HEK293 (cell line): ENCODE results near the gene CCDC85C.

Experiments
- SP2 ChIP-seq: fragments of 450-650 bp; formaldehyde crosslinking; IDR thresholded peaks from 2 replicates; pipeline ENCODE4 v1.5.1; 2016; ENCODE audit warnings: missing biosample characterization, missing genetic modification characterization
- ZBTB7A ChIP-seq: fragments of 450-650 bp; formaldehyde crosslinking; IDR thresholded peaks from 2 replicates; pipeline ENCODE4 v1.5.1; 2016; ENCODE audit warnings: low read depth, missing biosample characterization, missing genetic modification characterization
- ZNF121 ChIP-seq: fragments of 450-650 bp; formaldehyde crosslinking; IDR thresholded peaks from 2 replicates; pipeline ENCODE4 v1.5.1; 2016; ENCODE audit warnings: missing biosample characterization, missing genetic modification characterization
- TF ChIP-seq, protein P1 (sequence below): IDR thresholded peaks from 2 replicates; pipeline ENCODE4 v1.6.1; 2011; ENCODE audit warnings: mild to moderate bottlenecking, low read depth, low read length, borderline replicate concordance
- TF ChIP-seq, protein P2 (sequence below): fragments of 450-650 bp; formaldehyde crosslinking; IDR thresholded peaks from 2 replicates; pipeline ENCODE4 v1.5.1; 2016; ENCODE audit warnings: missing biosample characterization, missing genetic modification characterization

DNA sequence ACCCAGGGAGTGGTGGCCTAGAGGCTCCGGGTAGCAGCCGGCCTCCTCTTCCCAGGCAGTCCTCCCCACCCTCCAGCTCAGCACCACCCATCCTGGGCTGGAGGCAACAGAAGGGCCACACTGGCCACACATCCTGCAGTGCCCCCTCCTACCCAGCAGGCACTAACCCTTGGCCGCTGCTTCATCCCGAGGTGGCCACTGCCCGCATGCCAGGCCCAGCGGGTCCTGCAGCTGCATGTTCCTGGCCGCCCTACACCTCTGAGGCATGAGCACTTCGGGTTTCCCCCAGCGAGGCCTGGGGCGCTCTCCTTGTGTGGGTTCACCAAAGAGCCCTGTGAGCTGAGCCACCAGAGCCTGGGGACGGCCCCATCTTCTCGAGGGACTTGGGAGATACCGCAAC is 61.4 kb downstream of the CCDC85C start:
- no peak for TF ChIP-seq ZNF121 (tag by site-specific recombination)
- no peak for TF ChIP-seq ZBTB7A (tag by site-specific recombination)
- TF ChIP-seq, protein P1, sequence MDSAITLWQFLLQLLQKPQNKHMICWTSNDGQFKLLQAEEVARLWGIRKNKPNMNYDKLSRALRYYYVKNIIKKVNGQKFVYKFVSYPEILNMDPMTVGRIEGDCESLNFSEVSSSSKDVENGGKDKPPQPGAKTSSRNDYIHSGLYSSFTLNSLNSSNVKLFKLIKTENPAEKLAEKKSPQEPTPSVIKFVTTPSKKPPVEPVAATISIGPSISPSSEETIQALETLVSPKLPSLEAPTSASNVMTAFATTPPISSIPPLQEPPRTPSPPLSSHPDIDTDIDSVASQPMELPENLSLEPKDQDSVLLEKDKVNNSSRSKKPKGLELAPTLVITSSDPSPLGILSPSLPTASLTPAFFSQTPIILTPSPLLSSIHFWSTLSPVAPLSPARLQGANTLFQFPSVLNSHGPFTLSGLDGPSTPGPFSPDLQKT, result no peak
- TF ChIP-seq, protein P2, sequence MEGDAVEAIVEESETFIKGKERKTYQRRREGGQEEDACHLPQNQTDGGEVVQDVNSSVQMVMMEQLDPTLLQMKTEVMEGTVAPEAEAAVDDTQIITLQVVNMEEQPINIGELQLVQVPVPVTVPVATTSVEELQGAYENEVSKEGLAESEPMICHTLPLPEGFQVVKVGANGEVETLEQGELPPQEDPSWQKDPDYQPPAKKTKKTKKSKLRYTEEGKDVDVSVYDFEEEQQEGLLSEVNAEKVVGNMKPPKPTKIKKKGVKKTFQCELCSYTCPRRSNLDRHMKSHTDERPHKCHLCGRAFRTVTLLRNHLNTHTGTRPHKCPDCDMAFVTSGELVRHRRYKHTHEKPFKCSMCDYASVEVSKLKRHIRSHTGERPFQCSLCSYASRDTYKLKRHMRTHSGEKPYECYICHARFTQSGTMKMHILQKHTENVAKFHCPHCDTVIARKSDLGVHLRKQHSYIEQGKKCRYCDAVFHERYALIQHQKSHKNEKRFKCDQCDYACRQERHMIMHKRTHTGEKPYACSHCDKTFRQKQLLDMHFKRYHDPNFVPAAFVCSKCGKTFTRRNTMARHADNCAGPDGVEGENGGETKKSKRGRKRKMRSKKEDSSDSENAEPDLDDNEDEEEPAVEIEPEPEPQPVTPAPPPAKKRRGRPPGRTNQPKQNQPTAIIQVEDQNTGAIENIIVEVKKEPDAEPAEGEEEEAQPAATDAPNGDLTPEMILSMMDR (tag by site-specific recombination), result no peak
- TF ChIP-seq SP2 (tag by site-specific recombination), result no peak
